HG03354 (cell line): Measurements from ENCODE around the gene SUGCT.

ENCODE experiments used
- ATAC-seq: cut with Tn5 transposase; IDR thresholded peaks from one replicate; pipeline ENCODE4 v1.9.1; 2021; ENCODE audit warnings: mild to moderate bottlenecking; ENCODE audit not compliant: unreplicated experiment, poor library complexity, severe bottlenecking

The SUGCT gene

GRCh38 chr7:40721342-40721949 lies 586.6 kb downstream of the SUGCT start:
- no peak for ATAC-seq

- ATAC-seq: no peak
Observed at GRCh38 chr7:40722242-40722641, 587.4 kb downstream of the SUGCT start.

DNA sequence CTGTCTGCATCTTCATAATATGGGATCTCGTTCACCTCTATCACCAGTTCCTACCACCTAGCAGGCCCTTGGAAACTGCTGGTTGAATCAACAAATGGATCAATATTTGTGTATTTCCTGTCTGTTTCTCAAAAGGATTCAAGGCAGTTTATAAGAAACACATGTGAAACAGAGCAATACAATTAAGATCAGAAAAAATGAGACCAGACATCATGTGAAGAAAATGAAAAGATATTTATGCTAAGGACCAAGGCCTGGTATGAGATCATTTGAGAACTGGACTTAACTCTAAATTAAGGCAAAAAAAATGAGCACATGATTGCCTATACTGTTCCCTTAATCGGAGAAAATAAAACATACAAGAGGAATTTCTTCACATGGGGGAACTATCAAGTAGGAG lies 589.0 kb downstream of the SUGCT start:
- ATAC-seq: no peak

- no peak for ATAC-seq
Observed at GRCh38 chr7:40726559-40726958, 591.8 kb downstream of the SUGCT start.

- ATAC-seq: no peak
Observed at GRCh38 chr7:40733114-40733513, 598.3 kb downstream of the SUGCT start.

DNA sequence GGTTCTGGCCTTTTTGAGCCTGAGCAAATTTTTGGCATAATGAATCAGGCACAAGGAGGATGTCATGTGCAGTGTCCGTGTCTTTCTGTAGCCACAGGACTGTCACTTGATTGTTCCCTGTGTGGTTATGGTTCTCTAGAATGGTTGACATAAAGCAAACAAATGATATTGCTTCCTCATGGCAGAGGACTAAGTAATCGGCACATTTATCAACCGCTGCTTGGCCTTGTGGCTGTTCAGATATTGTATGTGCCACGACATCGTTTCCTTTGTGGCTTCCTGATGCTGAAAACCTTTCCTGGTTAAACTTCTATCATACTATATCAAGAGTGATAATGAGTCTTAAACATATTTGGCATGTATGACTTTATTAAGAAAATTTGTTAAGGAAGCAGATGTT lies 598.8 kb downstream of the SUGCT start:
- ATAC-seq: no peak

- no peak for ATAC-seq
Observed at GRCh38 chr7:40739257-40739656, 604.5 kb downstream of the SUGCT start.

GRCh38 chr7:40742270-40742669 lies 607.5 kb downstream of the SUGCT start:
- no peak for ATAC-seq

GRCh38 chr7:40746841-40747556 lies 612.2 kb downstream of the SUGCT start:
- no peak for ATAC-seq

- ATAC-seq: no peak
Observed at GRCh38 chr7:40747856-40748255, 613.1 kb downstream of the SUGCT start.

GRCh38 chr7:40749877-40750276 lies 615.1 kb downstream of the SUGCT start:
- no peak for ATAC-seq

GRCh38 chr7:40753455-40753854 lies 618.6 kb downstream of the SUGCT start:
- ATAC-seq: no peak

GRCh38 chr7:40755438-40755837 lies 620.6 kb downstream of the SUGCT start:
- ATAC-seq: no peak

GRCh38 chr7:40757109-40757508 lies 622.3 kb downstream of the SUGCT start:
- no peak for ATAC-seq

DNA sequence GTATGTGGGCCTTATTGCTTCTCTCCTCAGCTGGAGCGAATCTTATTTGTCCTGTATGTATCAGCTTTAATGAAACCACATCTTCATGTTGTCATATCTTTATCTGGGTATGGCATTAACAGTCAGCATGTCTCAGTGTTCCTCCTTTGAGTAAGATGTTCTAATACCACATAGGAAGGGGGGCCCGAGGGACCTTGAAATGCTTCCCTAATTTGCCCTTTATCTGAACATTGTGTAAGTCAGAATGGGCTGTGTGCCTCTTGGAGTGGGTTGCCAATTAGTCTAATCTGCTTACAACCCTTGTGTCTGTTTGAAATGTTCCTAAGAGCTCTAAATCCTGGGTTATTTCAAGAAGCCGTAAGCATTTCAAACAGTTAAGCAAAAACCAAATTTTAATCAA lies 623.8 kb downstream of the SUGCT start:
- no peak for ATAC-seq

DNA sequence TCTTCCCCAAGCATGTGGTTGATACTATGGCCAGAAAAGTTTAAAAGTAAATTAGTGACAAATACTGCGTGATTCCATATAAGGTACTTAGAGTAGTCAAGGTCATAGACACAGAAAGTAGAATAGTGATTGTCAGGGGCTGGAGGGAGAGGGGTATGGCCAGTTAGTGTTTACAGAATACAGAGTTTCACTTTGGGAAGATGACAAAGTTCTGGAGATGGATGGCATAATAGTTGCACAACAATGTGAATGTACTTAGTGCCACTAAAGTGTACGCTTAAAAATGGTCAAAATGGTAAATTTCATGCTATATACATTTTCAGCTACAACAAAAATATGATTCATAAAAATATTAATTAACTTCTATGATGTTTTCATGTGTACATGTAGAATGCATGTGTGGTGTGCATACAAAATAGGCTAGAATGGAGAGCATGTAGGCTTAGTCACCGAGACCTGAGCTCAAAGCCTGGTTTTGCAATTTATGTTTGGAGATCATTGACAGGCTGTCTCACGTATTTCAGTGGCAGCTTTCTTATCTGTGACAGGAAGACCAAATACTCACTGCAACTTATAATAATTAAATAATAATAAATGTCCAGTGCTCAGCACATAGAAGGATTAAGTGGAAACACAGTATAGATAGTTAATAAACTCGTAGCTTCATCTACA lies 625.6 kb downstream of the SUGCT start:
- ATAC-seq: no peak

DNA sequence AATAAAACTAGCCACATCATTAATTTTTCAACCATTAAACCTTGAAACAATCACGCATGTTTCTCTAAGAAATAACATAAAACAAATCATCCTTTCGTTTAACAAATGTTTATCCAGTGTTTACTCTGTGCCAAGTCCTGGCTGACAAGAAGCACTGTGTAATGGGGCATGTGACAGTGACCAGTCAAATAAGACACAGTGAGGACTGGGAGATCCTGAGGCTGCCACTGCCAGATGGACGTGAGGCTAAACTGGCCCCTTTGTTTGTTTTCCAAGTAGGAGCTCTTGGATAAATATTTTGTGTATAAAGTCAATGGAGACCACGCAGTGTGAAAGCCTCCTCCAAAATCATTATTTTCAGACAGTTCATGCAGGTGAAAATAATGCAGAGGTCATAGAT lies 626.2 kb downstream of the SUGCT start:
- ATAC-seq: no peak

- no peak for ATAC-seq
Observed at GRCh38 chr7:40761762-40762560, 627.2 kb downstream of the SUGCT start.

DNA sequence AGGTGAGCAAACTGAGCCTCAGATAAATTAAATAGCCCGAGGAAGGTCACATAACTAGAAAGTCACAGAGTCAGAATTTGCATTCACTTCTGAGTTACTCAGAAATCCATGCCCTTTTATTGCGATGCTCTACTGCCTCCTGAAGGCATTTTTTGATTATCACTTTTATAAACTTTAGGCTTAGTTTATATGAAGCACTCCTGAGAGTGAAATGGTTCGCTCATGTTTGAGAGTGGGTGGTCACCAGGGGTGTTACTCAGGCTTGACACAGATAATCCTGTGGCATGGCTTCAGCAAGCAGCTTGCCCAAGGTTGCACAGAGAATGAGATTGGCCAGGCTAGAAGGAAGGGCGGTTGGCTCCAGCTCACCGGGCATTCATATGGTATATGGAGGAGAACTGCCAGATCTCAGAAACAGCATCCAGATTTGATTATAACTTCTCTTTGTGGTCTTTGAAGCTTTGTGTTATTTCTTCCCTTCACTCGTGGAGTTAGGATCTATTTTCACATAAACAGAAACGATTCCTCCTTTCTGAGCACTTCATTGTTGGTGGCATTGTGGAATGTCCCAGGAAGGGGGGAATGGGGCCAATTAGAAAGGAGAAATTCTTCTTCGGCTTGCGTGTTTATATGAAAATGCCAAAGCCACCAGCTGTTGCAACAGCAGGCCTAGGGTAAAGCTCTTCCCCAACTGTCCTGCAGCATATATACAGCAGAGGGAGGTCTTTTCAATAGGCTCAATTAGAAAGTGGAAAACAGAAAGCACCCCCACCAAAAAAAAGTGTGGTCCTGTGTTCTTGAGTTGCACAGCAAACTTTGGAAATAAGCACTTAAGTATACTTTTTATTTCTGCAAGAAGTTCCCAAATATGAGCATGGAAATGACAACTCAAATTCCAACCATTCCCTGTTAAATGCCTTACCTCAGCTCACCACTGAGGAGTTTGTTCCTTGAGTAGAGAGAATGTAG lies 628.8 kb downstream of the SUGCT start:
- no peak for ATAC-seq
